Head of caudate nucleus (tissue), 42 donors: ENCODE data around the gene SFSWAP.
"Not testable (repeated sequence)": the region's sequence is repeated elsewhere in the genome, so short reads cannot be mapped to it uniquely, and the experiment has no call there.

Experiments
- DNase-seq, 42 donors: peaks; one replicate each; pipeline versions ENCODE4 v3.0.0 to v3.0.0-alpha.2; 2020 to 2021; ENCODE audit warnings: mixed read lengths in 7 of 42
- intact Hi-C: fragments of 100-400 bp; cut with DNase I; formaldehyde crosslinking; loops from one replicate; pipeline ENCODE4 v1.15.0; 2022

Gene SFSWAP

GRCh38 chr12:131795690-131796410, 85.0 kb downstream of the SFSWAP start:
- intact Hi-C loops = no loop called here
- DNase-seq = no peak

- no peak for DNase-seq
- intact Hi-C loops = no loop called here
These were observed 85.5 kb downstream of the SFSWAP start for GRCh38 chr12:131796411-131796736.

GRCh38 chr12:131796754-131797587, 86.1 kb downstream of the SFSWAP start:
- intact Hi-C loops = no loop called here
- no peak for DNase-seq

GRCh38 chr12:131797588-131797934, 86.7 kb downstream of the SFSWAP start:
- intact Hi-C loops = no loop called here
- DNase-seq = no peak

GRCh38 chr12:131799195-131799594, 88.3 kb downstream of the SFSWAP start:
- no peak for DNase-seq
- intact Hi-C loops = no loop called here

- intact Hi-C loops = no loop called here
- no peak for DNase-seq
These were observed 89.1 kb downstream of the SFSWAP start for GRCh38 chr12:131799828-131800593.

- no peak for DNase-seq
- intact Hi-C loops = no loop called here
These were observed 89.8 kb downstream of the SFSWAP start for GRCh38 chr12:131800594-131801135.

- intact Hi-C loops = no loop called here
- DNase-seq = no peak
These were observed 90.5 kb downstream of the SFSWAP start for GRCh38 chr12:131801254-131801866.

GRCh38 chr12:131803961-131804521, 93.2 kb downstream of the SFSWAP start:
- intact Hi-C loops = no loop called here
- DNase-seq = no peak

GRCh38 chr12:131805421-131805820, 94.5 kb downstream of the SFSWAP start:
- DNase-seq = no peak
- intact Hi-C loops = no loop called here

GRCh38 chr12:131806674-131807073, 95.8 kb downstream of the SFSWAP start:
- intact Hi-C loops = no loop called here
- DNase-seq = no peak

GRCh38 chr12:131808744-131809371, 98.0 kb downstream of the SFSWAP start:
- DNase-seq = no peak
- intact Hi-C loops = no loop called here

GRCh38 chr12:131809476-131810254, 98.8 kb downstream of the SFSWAP start:
- intact Hi-C loops, DNase-seq: not testable (repeated sequence)

GRCh38 chr12:131810726-131811125, 99.8 kb downstream of the SFSWAP start:
- intact Hi-C loops = no loop called here
- no peak for DNase-seq

- intact Hi-C loops = no loop called here
These were observed 104.2 kb downstream of the SFSWAP start for GRCh38 chr12:131815131-131815530.

GRCh38 chr12:131816495-131816894, 105.6 kb downstream of the SFSWAP start:
- intact Hi-C loops = no loop called here
- DNase-seq = no peak

More at GRCh38 chr12:131815131-131815530, 104.2 kb downstream of the SFSWAP start:
- no peak for DNase-seq

GRCh38 chr12:131817241-131817640, 106.4 kb downstream of the SFSWAP start:
- DNase-seq = no peak
- intact Hi-C loops = no loop called here
